Measurements from ENCODE around the gene FCMR.
"Not testable (repeated sequence)": the region's sequence is repeated elsewhere in the genome, so short reads cannot be mapped to it uniquely, and the experiment has no call there.

Gene FCMR

DNA sequence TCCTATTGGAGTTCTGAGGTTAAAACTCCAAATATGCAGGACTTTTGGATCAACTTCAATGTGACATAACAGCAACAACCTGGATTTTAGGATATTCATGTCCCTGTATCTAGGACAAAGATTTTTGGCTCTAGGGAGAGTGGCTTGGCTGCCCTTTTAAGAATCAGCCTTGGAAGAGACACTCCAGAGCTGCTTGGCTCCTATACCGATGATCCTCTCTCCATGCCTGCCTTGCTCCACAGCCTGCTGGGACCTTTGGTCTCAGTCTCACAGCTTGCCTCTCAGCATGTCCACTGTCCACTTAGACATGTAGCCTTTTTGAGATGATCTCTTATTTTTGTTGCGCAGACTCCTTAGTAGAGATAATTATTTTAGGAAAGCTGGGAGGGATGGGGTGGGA lies 4.5 kb upstream of the FCMR start:
- Mint-ChIP-seq H3K36me3 (ENCODE audit: insufficient read depth) (peaks cover 3% of the 10 kb centered on the region), H3K9me3 (no peaks in the 10 kb centered on the region), H3K27ac (ENCODE audit: low read depth) (no peak overlapping the region), H3K4me1 (peaks cover 18% of the 10 kb centered on the region), H3K4me3 (no peak overlapping the region), H3K27me3 (no peaks in the 10 kb centered on the region)
- DNase-seq (ENCODE audit: low spot score in 2 of 2), result no peak
- ATAC-seq (replicated peaks; ENCODE audit: extremely low read depth, poor library complexity, severe bottlenecking), result no peak

DNA sequence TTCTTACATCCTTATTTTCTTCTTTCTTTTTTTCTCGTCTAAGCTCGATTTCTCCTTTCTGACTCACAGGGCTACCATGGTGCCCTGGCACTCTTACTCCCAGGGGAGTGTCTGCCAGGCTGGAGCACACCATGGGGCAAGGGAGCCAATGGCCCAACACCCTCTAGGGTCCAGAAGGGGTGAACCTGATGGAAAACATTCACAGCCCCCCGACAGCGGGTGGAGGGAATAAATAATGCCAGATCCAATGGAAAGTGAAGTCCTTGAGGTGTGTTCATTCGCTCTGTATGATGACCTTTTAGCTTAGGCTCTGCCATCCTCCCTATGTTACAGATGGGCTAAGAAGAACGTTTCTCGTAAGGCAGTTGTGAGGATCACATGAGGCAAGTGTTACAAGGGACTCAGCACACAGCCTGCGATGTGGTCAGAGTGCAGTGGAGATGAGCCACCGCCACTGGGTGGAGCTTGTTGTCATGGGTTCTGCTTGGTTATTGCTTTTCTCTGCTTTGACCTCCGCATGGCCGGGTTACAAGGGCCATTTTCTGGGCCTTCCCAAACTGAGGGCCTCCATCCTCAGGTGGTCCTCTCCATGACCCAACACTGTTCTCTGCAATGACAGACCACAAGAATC lies 3.5 kb upstream of the FCMR start:
- Mint-ChIP-seq H3K4me1 (peaks cover 16% of the 10 kb centered on the region), H3K36me3 (ENCODE audit: insufficient read depth) (peaks cover 6% of the 10 kb centered on the region), H3K9me3 (no peaks in the 10 kb centered on the region), H3K4me3 (no peak overlapping the region), H3K27ac (ENCODE audit: low read depth) (no peak overlapping the region), H3K27me3 (no peaks in the 10 kb centered on the region)
- DNase-seq (ENCODE audit: low spot score in 2 of 2) (peak; percentile 40 to 71), ATAC-seq (replicated peaks; ENCODE audit: extremely low read depth, poor library complexity, severe bottlenecking) (peak; percentile 73)

DNA sequence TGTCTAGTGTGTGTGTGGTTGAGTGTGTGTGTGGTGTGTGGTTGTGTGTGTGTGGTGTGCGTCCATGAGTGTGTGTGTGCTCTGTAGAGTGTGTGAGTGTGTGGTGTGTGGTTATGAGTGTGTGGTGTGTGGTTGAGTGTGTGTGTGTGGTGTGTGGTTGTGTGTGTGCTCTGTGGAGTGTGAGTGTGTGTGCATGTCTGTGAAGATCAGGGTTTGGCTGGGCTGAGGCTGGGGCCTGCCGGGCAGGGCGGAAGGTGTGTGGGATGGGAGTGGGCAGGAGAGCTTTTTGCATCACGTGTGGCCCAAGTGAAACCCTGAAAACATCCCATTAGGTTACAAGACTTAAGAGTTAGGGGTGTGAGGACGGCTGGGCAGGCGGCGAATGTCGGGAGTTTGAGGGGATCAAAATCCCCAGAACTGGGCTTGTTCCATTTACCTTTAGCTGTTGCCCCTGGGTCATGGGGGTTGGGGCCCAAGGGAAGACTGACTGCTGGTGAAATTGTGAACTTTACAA lies 2.9 kb upstream of the FCMR start:
- H3K36me3 Mint-ChIP-seq (ENCODE audit: insufficient read depth), result peaks cover 10% of the 10 kb centered on the region
- peaks cover 16% of the 10 kb centered on the region for H3K4me1 Mint-ChIP-seq
- no peaks in the 10 kb centered on the region for H3K27me3 Mint-ChIP-seq
- no peak overlapping the region for H3K27ac Mint-ChIP-seq (ENCODE audit: low read depth)
- ATAC-seq (replicated peaks; ENCODE audit: extremely low read depth, poor library complexity, severe bottlenecking) (no peak), DNase-seq (ENCODE audit: low spot score in 2 of 2) (no peak)
- no peaks in the 10 kb centered on the region for H3K9me3 Mint-ChIP-seq
- no peak overlapping the region for H3K4me3 Mint-ChIP-seq

DNA sequence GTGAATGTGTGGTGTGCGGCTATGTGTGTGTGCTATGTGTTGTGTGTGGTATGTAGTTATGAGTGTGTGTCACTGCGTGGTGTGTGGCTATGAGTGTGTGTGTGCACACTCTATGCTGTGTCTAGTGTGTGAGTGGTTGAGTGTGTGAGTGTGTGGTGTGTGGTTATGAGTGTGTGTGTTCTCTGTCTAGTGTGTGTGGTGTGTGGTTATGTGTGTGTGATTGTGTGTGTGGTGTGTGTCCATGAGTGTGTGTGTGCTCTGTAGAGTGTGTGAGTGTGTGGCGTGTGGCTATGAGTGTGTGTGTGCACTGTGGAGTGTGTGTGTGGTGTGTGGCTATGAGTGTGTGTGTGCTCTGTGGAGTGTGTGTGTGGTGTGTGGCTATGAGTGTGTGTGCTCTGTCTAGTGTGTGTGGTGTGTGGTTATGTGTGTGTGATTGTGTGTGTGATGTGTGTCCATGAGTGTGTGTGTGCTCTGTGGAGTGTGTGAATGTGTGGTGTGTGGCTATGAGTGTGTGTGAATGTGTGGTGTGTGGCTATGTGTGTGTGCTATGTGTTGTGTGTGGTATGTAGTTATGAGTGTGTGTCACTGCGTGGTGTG lies 2.3 kb upstream of the FCMR start:
- not testable (repeated sequence) for ATAC-seq (replicated peaks; ENCODE audit: extremely low read depth, poor library complexity, severe bottlenecking)
- H3K4me1 Mint-ChIP-seq, result peaks cover 14% of the 10 kb centered on the region

DNA sequence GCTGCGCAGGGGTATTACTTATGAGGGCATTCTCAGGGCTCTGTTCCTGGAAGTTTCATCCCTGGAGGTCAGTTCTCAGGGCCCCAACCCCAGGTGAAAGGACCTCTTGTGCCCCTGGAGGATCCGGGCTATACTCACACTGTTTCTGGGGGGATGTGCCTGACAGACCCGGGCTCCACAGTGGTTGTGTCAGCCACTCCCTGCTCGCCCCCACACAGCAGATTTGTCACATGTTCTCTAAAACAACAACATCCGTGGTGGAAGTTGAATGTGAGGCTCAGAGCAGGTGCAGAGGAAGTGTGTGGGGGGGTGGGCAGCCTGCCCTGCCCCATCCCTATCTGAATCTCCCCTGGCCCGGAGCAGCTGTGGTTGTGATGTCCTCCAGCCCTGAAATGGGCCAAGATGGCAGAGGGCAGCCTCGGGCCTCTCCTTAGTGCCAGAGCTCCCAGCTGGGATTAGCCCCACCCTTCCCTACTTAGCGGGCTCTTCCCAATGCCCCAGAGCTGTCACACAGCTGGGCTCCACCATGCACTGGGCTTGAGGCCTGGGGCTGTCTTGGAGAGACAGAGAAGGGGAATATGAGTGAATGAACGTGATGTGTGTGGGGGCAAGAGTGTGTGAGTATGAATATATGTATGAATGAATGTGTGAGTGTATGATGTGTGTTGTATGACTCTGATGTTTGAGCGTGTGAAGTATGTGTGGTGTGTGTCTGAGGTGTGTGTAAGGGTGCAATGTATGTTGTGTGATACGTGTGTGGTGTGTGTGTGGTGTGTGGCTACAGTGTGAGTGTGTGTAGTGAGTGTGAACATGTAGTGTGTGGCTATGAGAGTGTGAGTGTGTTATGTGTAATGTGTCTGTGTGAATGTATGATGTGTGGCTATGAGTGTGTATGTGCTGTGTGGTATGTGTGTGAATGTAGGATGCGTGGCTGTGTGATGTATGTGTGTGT lies 1.5 kb upstream of the FCMR start:
- no peaks in the 10 kb centered on the region for H3K27me3 Mint-ChIP-seq
- H3K4me1 Mint-ChIP-seq, result peaks cover 17% of the 10 kb centered on the region
- no peaks in the 10 kb centered on the region for H3K9me3 Mint-ChIP-seq
- H3K36me3 Mint-ChIP-seq (ENCODE audit: insufficient read depth), result peaks cover 13% of the 10 kb centered on the region
- peak; percentile 49 to 71 for DNase-seq (ENCODE audit: low spot score in 2 of 2)
- no peak overlapping the region for H3K27ac Mint-ChIP-seq (ENCODE audit: low read depth)
- ATAC-seq (replicated peaks; ENCODE audit: extremely low read depth, poor library complexity, severe bottlenecking), result peak; percentile 76
- H3K4me3 Mint-ChIP-seq, result no peak overlapping the region

More for the DNA sequence above, 2.3 kb upstream of the FCMR start:
- DNase-seq (ENCODE audit: low spot score in 2 of 2); H3K9me3 Mint-ChIP-seq; H3K27me3 Mint-ChIP-seq; H3K4me3 Mint-ChIP-seq; H3K27ac Mint-ChIP-seq (ENCODE audit: low read depth): not testable (repeated sequence)
- H3K36me3 Mint-ChIP-seq (ENCODE audit: insufficient read depth), result peaks cover 11% of the 10 kb centered on the region

DNA sequence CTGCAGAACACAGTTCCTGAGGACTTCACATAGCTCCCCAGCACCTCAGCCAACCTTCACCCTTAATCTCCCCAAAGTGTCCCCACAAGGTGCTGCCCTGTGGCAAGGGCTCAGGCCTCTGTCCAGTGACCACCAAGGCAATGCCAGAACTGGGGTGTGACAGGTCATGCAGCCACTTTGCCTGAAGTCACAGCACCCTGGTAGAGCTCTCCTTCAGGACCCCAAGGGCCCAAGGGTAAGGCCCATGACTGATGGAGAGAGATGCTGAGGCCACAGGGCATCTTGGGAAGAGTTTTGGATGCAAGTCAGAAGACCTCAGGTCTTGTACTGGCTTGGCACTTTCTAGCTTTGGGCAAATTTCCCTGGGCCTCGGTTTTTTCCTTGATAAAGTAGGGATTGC lies 783 bp upstream of the FCMR start:
- DNase-seq (ENCODE audit: low spot score in 2 of 2) (no peak), ATAC-seq (replicated peaks; ENCODE audit: extremely low read depth, poor library complexity, severe bottlenecking) (no peak)
- no peak overlapping the region for H3K4me3 Mint-ChIP-seq
- H3K9me3 Mint-ChIP-seq, result no peaks in the 10 kb centered on the region
- H3K27ac Mint-ChIP-seq (ENCODE audit: low read depth), result no peak overlapping the region
- H3K27me3 Mint-ChIP-seq, result no peaks in the 10 kb centered on the region
- H3K36me3 Mint-ChIP-seq (ENCODE audit: insufficient read depth), result peaks cover 19% of the 10 kb centered on the region
- peaks cover 24% of the 10 kb centered on the region for H3K4me1 Mint-ChIP-seq

DNA sequence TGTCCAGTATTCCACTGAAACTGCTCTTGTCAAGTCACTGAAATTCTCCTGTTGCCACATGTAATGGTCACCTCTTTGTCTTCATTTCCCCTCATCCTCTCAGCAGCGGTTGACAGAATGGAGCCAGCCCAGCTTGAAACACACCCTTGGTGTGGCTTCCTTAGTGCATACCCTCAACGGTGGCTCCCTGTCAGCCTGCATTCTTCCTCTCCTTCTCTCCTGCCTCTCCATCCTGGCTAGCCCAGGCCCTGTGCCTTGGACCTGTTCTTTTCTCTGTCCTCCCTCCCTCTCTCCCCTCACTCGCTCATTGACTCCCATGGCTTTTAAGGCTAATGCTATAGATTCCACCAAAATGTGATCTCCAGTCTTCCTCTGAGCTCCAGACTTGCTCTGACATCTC lies 3.7 kb downstream of the FCMR start:
- Mint-ChIP-seq H3K9me3 (no peaks in the 10 kb centered on the region), H3K4me3 (no peak overlapping the region), H3K4me1 (peaks cover 69% of the 10 kb centered on the region), H3K36me3 (ENCODE audit: insufficient read depth) (peaks cover 54% of the 10 kb centered on the region), H3K27ac (ENCODE audit: low read depth) (no peak overlapping the region), H3K27me3 (no peaks in the 10 kb centered on the region)
- DNase-seq (ENCODE audit: low spot score in 2 of 2) (no peak), ATAC-seq (replicated peaks; ENCODE audit: extremely low read depth, poor library complexity, severe bottlenecking) (no peak)

DNA sequence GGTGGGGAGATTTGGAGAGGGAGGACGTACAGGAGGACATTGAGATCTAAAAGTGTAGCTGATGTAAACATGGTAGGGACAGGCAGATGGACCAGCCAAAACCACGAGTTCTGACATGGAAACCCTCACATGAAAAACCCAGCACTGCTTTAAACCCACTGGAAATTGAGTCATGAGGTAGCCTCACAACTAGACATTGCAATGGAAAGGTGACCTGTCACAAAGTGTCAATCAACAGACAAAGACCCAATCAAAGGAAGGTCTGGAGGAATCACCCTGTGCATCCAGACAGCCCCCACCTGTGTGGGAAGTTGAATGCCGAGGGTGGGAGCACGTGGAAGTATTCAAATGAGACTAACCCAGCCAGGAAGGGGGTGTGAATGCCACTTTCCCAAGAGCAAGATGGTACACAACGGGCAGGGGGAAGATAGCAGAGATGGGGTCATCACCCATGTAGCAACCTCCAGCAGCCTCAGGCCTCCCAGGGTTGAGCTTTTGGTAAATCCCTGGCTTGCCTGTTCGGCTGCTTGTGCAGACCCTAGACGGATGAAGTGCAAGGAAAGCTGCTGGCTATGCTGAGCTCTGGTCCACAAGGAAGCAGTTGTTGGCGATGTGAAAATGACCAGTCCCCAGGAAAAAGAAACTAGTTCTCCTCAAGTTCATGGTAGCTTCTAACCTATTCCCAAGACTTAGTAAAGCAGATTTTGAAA lies 5.6 kb downstream of the FCMR start:
- H3K36me3 Mint-ChIP-seq (ENCODE audit: insufficient read depth), result peaks cover 67% of the 10 kb centered on the region
- H3K9me3 Mint-ChIP-seq, result no peaks in the 10 kb centered on the region
- peaks cover 88% of the 10 kb centered on the region for H3K4me1 Mint-ChIP-seq
- H3K27ac Mint-ChIP-seq (ENCODE audit: low read depth), result no peak overlapping the region
- DNase-seq (ENCODE audit: low spot score in 2 of 2), result no peak
- H3K27me3 Mint-ChIP-seq, result no peaks in the 10 kb centered on the region
- no peak for ATAC-seq (replicated peaks; ENCODE audit: extremely low read depth, poor library complexity, severe bottlenecking)
- no peak overlapping the region for H3K4me3 Mint-ChIP-seq

DNA sequence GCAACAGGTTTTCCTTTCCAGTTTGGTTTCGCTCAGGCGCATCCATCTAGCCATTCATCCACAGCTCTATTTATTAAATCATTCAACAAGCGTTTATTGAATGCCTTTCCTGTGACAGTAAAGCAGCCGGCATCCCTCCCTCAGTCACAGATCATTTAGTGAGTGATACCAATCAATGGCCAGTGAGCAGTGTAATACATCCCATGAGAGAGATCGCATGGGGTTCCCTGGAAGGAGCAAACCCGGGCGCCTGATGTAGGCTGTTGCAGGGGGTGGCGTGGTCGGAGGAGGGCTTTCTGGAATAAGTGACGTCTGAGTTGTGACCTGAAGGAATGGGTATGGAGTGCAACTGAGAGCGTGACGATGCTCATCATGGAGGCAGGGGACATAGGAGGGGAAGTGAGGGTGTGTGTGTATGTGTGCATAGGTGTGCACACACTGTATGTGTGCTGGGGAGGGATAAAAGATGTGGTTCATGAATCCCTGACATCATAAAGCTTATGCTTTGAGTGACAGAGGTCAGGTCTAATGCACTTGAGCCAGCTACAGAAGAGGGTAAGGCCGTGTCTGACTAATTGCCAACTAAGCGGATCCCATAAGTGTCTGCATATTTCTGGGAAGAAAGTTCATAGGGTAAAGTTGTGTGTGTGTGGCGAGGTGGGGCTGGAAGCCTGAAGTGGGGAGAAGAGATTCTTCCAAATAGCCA lies 6.6 kb downstream of the FCMR start:
- Mint-ChIP-seq H3K9me3 (no peaks in the 10 kb centered on the region), H3K4me1 (peaks cover 88% of the 10 kb centered on the region)

DNA sequence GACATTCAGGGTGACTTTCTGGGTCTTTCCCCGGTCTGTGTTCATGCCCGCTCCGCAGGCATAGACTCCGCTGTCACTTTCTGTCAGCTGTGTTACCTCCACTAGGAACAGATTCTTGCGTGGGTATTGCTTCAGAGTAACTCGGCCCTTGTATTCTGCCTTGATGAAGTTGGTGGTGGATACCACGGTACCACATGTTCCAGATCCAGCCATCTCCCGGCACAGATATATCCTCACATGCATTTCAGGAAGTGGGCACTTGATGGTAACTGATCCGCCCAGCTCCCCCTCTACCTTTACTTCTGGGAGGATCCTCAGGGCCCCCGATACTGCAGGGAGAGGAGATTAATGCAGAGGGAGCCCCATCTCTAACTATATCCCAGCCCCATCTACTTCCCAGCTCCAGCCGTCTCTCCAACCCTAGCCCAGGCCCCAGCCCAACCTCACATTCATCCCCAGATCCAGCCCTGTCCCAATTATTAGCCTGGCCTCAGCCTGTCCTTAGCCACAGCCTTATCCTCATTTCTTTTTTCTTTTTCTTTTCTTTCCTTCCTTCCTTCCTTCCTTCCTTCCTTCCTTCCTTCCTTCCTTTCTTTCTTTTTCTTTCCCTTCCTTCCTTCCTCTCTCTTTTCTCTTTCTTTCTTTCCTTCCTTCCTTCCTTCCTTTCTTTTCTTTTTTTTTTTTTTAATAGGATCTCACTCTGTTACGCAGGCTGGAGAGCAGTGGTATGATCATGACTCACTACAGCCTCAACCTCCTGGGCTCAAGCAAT lies 7.8 kb downstream of the FCMR start:
- DNase-seq (ENCODE audit: low spot score in 2 of 2) (no peak), ATAC-seq (replicated peaks; ENCODE audit: extremely low read depth, poor library complexity, severe bottlenecking) (no peak)
- Mint-ChIP-seq H3K4me3 (peak overlapping the region; percentile 5), H3K36me3 (ENCODE audit: insufficient read depth) (peaks cover 72% of the 10 kb centered on the region), H3K9me3 (no peaks in the 10 kb centered on the region), H3K4me1 (peaks cover 84% of the 10 kb centered on the region), H3K27ac (ENCODE audit: low read depth) (no peak overlapping the region), H3K27me3 (no peaks in the 10 kb centered on the region)

More for the DNA sequence above, 6.6 kb downstream of the FCMR start:
- H3K27me3 Mint-ChIP-seq, result no peaks in the 10 kb centered on the region
- peaks cover 70% of the 10 kb centered on the region for H3K36me3 Mint-ChIP-seq (ENCODE audit: insufficient read depth)
- no peak overlapping the region for H3K27ac Mint-ChIP-seq (ENCODE audit: low read depth)
- DNase-seq (ENCODE audit: low spot score in 2 of 2) (no peak), ATAC-seq (replicated peaks; ENCODE audit: extremely low read depth, poor library complexity, severe bottlenecking) (no peak)
- no peak overlapping the region for H3K4me3 Mint-ChIP-seq

DNA sequence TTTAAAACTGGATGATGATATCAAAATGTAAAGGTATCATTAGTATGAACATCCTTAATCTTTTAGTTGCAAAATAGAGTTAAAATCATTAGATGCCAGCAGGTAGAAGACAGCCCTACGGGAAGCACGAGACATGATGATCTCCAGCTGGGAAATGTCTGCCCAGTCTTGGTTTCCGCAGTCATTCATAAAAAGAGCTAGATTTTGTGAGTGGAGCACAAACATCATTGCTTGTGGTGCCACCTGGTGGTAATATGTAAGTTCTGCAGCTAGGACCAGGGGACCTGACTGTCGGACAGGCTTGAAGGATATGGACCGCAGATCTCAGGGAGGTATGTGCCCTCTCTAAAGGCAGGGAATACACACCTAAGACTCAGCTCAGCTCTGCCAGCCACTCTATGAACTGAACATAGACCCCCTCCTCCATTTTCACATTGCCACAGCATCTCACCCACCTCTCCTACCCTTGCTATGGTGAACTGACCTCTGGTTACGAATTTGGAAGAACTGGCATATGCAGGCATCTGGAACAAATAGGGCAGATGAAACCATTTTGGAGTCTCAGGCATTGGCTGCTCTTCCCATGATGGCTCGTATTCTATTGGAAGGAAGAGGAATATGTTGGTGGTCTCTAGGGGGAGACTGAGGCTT lies 9.2 kb downstream of the FCMR start:
- H3K27me3 Mint-ChIP-seq, result no peaks in the 10 kb centered on the region
- peak; percentile 41 to 43 for DNase-seq (ENCODE audit: low spot score in 2 of 2)
- H3K9me3 Mint-ChIP-seq, result no peaks in the 10 kb centered on the region
- peaks cover 86% of the 10 kb centered on the region for H3K4me1 Mint-ChIP-seq
- peak overlapping the region; percentile 76 for H3K27ac Mint-ChIP-seq (ENCODE audit: low read depth)
- peak; percentile 35 for ATAC-seq (replicated peaks; ENCODE audit: extremely low read depth, poor library complexity, severe bottlenecking)
- H3K36me3 Mint-ChIP-seq (ENCODE audit: insufficient read depth), result peaks cover 74% of the 10 kb centered on the region
- peak overlapping the region; percentile 52 for H3K4me3 Mint-ChIP-seq

Data from central memory CD8-positive, alpha-beta T cell (primary cell).